Measurements from ENCODE around the gene HMCN1.

Gene HMCN1

DNA sequence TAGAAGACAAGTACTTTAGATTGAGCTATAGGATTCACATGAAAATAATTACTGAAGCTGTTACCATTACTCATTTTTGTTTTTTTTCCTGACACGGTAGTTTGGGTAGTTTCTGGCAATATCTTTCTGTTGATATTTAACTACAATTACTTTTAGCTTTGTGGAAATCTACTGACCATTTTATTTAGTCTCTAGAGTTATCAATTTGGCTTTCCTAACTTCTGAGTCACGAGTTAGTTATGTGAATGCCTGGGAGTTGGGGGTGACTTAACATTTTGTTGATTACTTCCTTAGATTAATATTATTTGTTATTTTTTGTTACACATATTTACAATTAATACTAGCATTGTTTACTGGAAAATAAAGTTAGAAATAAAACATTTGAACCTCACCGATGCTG is 160.6 kb downstream of the HMCN1 start:
- TF ChIP-seq, protein P1, sequence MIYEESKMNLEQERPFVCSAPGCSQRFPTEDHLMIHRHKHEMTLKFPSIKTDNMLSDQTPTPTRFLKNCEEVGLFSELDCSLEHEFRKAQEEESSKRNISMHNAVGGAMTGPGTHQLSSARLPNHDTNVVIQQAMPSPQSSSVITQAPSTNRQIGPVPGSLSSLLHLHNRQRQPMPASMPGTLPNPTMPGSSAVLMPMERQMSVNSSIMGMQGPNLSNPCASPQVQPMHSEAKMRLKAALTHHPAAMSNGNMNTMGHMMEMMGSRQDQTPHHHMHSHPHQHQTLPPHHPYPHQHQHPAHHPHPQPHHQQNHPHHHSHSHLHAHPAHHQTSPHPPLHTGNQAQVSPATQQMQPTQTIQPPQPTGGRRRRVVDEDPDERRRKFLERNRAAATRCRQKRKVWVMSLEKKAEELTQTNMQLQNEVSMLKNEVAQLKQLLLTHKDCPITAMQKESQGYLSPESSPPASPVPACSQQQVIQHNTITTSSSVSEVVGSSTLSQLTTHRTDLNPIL (CRISPR knock-in tag; IDR thresholded peaks at IDR 0.05; ENCODE audit: low read depth), result no peak
- no peak for TF ChIP-seq GLIS3 (CRISPR knock-in tag; IDR thresholded peaks at IDR 0.05)
- TF ChIP-seq ARNTL (CRISPR knock-in tag; IDR thresholded peaks at IDR 0.05; ENCODE audit: borderline replicate concordance, low read depth), result no peak
- TF ChIP-seq SNAI2 (CRISPR knock-in tag; IDR thresholded peaks at IDR 0.05), result no peak
- TF ChIP-seq CSDC2 (CRISPR knock-in tag; IDR thresholded peaks at IDR 0.05), result no peak
- no peak for TF ChIP-seq RARB (CRISPR knock-in tag; IDR thresholded peaks at IDR 0.05)
- TF ChIP-seq TOX (CRISPR knock-in tag; IDR thresholded peaks at IDR 0.05; ENCODE audit: borderline replicate concordance), result no peak
- TF ChIP-seq ZFP30 (CRISPR knock-in tag; IDR thresholded peaks at IDR 0.05), result no peak
- TF ChIP-seq BACH2 (CRISPR knock-in tag; IDR thresholded peaks at IDR 0.05; ENCODE audit: borderline replicate concordance), result no peak
- peak; percentile 53; the same call in 2 of the 3 replicates for ATAC-seq

DNA sequence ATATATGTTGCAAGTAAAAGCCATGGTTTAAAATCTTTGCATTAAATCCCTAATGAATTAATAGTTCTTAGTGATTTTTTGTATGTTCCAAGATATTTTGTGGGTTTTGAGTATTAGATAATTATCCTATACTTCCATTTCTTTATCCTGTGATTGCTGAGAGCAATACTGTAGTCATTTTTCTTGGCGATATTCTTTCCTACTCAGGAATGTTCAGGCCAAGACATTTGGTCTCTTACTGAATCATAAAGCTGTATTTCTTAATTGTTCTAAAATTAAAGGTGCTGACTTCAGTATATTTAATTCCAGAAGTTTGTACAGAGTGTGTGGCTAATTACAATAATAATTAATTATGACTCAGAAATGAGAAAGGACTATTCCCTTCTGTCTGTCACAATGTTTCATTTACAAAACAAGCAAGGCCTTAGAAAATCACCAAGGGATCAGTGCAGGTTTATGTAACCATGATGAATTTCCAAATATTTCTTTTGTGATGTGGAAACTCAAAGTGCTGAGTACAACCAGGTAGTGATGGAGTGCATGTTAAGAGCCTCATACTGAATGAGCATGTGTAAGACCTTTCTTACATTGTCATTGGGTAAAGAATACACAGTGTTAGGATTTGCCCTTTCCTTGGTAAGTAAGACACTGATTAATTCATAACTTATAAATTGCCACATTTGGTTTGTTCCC is 161.2 kb downstream of the HMCN1 start:
- peak; percentile 61 for ATAC-seq

GRCh38 chr1:185896863-185897262 is 162.7 kb downstream of the HMCN1 start:
- peak; percentile 55; the same call in 2 of the 3 replicates for ATAC-seq
- no peak for TF ChIP-seq ZFP30 (CRISPR knock-in tag; IDR thresholded peaks at IDR 0.05)

More for the DNA sequence above, 161.2 kb downstream of the HMCN1 start:
- no peak for TF ChIP-seq ISL1 (CRISPR knock-in tag; IDR thresholded peaks at IDR 0.05)
- TF ChIP-seq ZC3H10 (CRISPR knock-in tag; IDR thresholded peaks at IDR 0.05), result 0 out of 2 replicates have a peak, but pooled peaks have one; percentile 34

- peak; percentile 54; the same call in 2 of the 3 replicates for ATAC-seq
- TF ChIP-seq ZNF565 (CRISPR knock-in tag; conservative IDR thresholded peaks at IDR 0.05; ENCODE audit: low read depth) (no peak), ESRRG (CRISPR knock-in tag; IDR thresholded peaks at IDR 0.05) (no peak), RARB (CRISPR knock-in tag; IDR thresholded peaks at IDR 0.05) (no peak), GLIS3 (CRISPR knock-in tag; IDR thresholded peaks at IDR 0.05) (no peak), TOX (CRISPR knock-in tag; IDR thresholded peaks at IDR 0.05; ENCODE audit: borderline replicate concordance) (peak; percentile 68), ZNF8 (CRISPR knock-in tag; IDR thresholded peaks at IDR 0.05) (no peak), PATZ1 (CRISPR knock-in tag; IDR thresholded peaks at IDR 0.05; ENCODE audit: borderline replicate concordance) (no peak)
These were observed 172.0 kb downstream of the HMCN1 start for GRCh38 chr1:185906186-185906585.

- TF ChIP-seq ZNF565 (CRISPR knock-in tag; conservative IDR thresholded peaks at IDR 0.05; ENCODE audit: low read depth) (no peak), TCF4 (CRISPR knock-in tag; IDR thresholded peaks at IDR 0.05; ENCODE audit: borderline replicate concordance) (no peak), ZC3H10 (CRISPR knock-in tag; IDR thresholded peaks at IDR 0.05) (no peak), OSR1 (CRISPR knock-in tag; IDR thresholded peaks at IDR 0.05) (no peak)
- TF ChIP-seq, protein P2, sequence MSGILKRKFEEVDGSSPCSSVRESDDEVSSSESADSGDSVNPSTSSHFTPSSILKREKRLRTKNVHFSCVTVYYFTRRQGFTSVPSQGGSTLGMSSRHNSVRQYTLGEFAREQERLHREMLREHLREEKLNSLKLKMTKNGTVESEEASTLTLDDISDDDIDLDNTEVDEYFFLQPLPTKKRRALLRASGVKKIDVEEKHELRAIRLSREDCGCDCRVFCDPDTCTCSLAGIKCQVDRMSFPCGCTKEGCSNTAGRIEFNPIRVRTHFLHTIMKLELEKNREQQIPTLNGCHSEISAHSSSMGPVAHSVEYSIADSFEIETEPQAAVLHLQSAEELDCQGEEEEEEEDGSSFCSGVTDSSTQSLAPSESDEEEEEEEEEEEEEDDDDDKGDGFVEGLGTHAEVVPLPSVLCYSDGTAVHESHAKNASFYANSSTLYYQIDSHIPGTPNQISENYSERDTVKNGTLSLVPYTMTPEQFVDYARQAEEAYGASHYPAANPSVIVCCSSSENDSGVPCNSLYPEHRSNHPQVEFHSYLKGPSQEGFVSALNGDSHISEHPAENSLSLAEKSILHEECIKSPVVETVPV (CRISPR knock-in tag; IDR thresholded peaks at IDR 0.05), result no peak
- ATAC-seq, result no peak
These were observed 173.1 kb downstream of the HMCN1 start for GRCh38 chr1:185907246-185907645.

- no peak for TF ChIP-seq OSR1 (CRISPR knock-in tag; IDR thresholded peaks at IDR 0.05)
- no peak for TF ChIP-seq ZFP30 (CRISPR knock-in tag; IDR thresholded peaks at IDR 0.05)
- no peak for TF ChIP-seq ISL1 (CRISPR knock-in tag; IDR thresholded peaks at IDR 0.05)
- no peak for TF ChIP-seq RARB (CRISPR knock-in tag; IDR thresholded peaks at IDR 0.05)
- ATAC-seq, result no peak; the same call in 2 of the 3 replicates
These were observed 177.8 kb downstream of the HMCN1 start for GRCh38 chr1:185911978-185912377.

DNA sequence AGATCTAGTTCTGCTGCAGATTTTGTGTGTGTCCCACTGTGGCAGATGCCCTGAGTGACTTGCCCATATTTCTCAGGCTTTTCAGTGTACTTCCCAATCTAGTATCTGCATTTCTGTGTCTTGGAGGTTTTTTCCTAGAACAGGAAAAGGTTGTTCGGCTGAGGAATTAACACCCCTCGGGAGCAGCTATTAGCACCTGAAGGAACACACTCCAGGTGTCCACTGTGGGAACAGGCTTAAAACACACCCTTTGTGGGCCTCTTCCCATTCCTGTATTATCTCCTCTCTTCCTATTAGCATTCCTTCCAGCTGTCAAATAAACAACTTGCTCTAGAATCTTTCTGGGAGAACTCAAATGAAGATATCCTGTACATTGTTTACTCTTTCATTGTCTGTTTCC is 178.3 kb downstream of the HMCN1 start:
- TF ChIP-seq CSDC2 (CRISPR knock-in tag; IDR thresholded peaks at IDR 0.05) (no peak), GLIS3 (CRISPR knock-in tag; IDR thresholded peaks at IDR 0.05) (no peak), TSHZ2 (CRISPR knock-in tag; IDR thresholded peaks at IDR 0.05) (no peak), ZC3H10 (CRISPR knock-in tag; IDR thresholded peaks at IDR 0.05) (no peak), SNAI2 (CRISPR knock-in tag; IDR thresholded peaks at IDR 0.05) (no peak)
- TF ChIP-seq, protein P3, sequence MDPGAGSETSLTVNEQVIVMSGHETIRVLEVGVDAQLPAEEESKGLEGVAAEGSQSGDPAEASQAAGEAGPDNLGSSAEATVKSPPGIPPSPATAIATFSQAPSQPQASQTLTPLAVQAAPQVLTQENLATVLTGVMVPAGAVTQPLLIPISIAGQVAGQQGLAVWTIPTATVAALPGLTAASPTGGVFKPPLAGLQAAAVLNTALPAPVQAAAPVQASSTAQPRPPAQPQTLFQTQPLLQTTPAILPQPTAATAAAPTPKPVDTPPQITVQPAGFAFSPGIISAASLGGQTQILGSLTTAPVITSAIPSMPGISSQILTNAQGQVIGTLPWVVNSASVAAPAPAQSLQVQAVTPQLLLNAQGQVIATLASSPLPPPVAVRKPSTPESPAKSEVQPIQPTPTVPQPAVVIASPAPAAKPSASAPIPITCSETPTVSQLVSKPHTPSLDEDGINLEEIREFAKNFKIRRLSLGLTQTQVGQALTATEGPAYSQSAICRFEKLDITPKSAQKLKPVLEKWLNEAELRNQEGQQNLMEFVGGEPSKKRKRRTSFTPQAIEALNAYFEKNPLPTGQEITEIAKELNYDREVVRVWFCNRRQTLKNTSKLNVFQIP (CRISPR knock-in tag; IDR thresholded peaks at IDR 0.05; ENCODE audit: borderline replicate concordance, low read depth), result no peak
- no peak for ATAC-seq
